HepG2 (cell line): ENCODE results near the gene ZC3H18. TPM values are rescaled to one million over a fixed set of nuclear protein-coding genes. Genes with fewer than 3 reads are reported as not detected.

ENCODE experiments used
- AGO1 ChIP-seq: fragments of 200-400 bp; formaldehyde crosslinking; IDR thresholded peaks from 2 replicates; pipeline ENCODE4 v1.6.1; 2017; ENCODE audit warnings: mild to moderate bottlenecking, low read depth, low read length, moderate library complexity; ENCODE audit not compliant: poor library complexity, severe bottlenecking
- ATRX ChIP-seq: sonication (generic); formaldehyde crosslinking; IDR thresholded peaks from 2 replicates; pipeline ENCODE4 v1.4.0; 2020; ENCODE audit warnings: missing genetic modification reagents, borderline replicate concordance
- CAMTA2 ChIP-seq: sonication (generic); formaldehyde crosslinking; IDR thresholded peaks from 2 replicates; pipeline ENCODE4 v1.4.0; 2020; ENCODE audit warnings: mild to moderate bottlenecking, missing genetic modification reagents, borderline replicate concordance
- CC2D1A ChIP-seq: sonication (generic); formaldehyde crosslinking; IDR thresholded peaks from 2 replicates; pipeline ENCODE4 v1.8.1; 2023; ENCODE audit warnings: mild to moderate bottlenecking, missing genetic modification reagents
- CREB3 ChIP-seq: sonication (generic); formaldehyde crosslinking; IDR thresholded peaks from 2 replicates; pipeline ENCODE4 v1.5.0; 2020; ENCODE audit warnings: missing genetic modification reagents
- CREBL2 ChIP-seq: sonication (generic); formaldehyde crosslinking; IDR thresholded peaks from 2 replicates; pipeline ENCODE4 v1.8.1; 2023; ENCODE audit warnings: missing genetic modification reagents, mild to moderate bottlenecking, borderline replicate concordance
- GATAD2A ChIP-seq: IDR thresholded peaks from 2 replicates; pipeline ENCODE4 v1.6.1; 2016
- IRF2 ChIP-seq: IDR thresholded peaks from 2 replicates; pipeline ENCODE4 v1.6.1; 2018; ENCODE audit warnings: missing genetic modification reagents, missing compliant biosample characterization
- KLF15 ChIP-seq: sonication (generic); formaldehyde crosslinking; IDR thresholded peaks from 2 replicates; pipeline ENCODE4 v1.8.1; 2023; ENCODE audit warnings: borderline replicate concordance, mild to moderate bottlenecking, inconsistent platforms, missing genetic modification reagents, mixed read lengths
- KMT2B ChIP-seq: IDR thresholded peaks from 2 replicates; pipeline ENCODE4 v1.6.1; 2016; ENCODE audit warnings: missing genetic modification reagents, missing compliant biosample characterization
- MAF1 ChIP-seq: sonication (generic); formaldehyde crosslinking; IDR thresholded peaks from 2 replicates; pipeline ENCODE4 v1.5.0; 2020; ENCODE audit warnings: missing genetic modification reagents, borderline replicate concordance
- MBNL3 ChIP-seq: fragments of 250-450 bp; sonication (Bioruptor Pico); conservative IDR thresholded peaks from 2 replicates; pipeline ENCODE4 v1.8.0; 2022; ENCODE audit warnings: mild to moderate bottlenecking, inconsistent platforms
- ONECUT2 ChIP-seq: sonication (generic); formaldehyde crosslinking; IDR thresholded peaks from 2 replicates; pipeline ENCODE4 v1.4.0; 2020; ENCODE audit warnings: missing genetic modification reagents
- SRF ChIP-seq: IDR thresholded peaks from 2 replicates; pipeline ENCODE4 v1.6.1; 2011; ENCODE audit warnings: mild to moderate bottlenecking, low read depth, low read length, moderate library complexity
- TEF ChIP-seq: sonication (generic); formaldehyde crosslinking; IDR thresholded peaks from 2 replicates; pipeline ENCODE4 v1.5.0; 2020; ENCODE audit warnings: missing genetic modification reagents
- YEATS4 ChIP-seq: sonication (generic); formaldehyde crosslinking; IDR thresholded peaks from 2 replicates; pipeline ENCODE4 v1.4.0; 2020; ENCODE audit warnings: missing genetic modification reagents, borderline replicate concordance
- ZBTB1 ChIP-seq: sonication (generic); formaldehyde crosslinking; IDR thresholded peaks from 2 replicates; pipeline ENCODE4 v1.4.0; 2020; ENCODE audit warnings: missing genetic modification reagents, borderline replicate concordance
- ZBTB39 ChIP-seq: sonication (generic); formaldehyde crosslinking; IDR thresholded peaks from 2 replicates; pipeline ENCODE4 v1.5.0; 2020; ENCODE audit warnings: missing genetic modification reagents
- ZFX ChIP-seq: sonication (generic); formaldehyde crosslinking; IDR thresholded peaks from 2 replicates; pipeline ENCODE4 v1.4.0; 2020; ENCODE audit warnings: mild to moderate bottlenecking, low read depth, missing genetic modification reagents, moderate library complexity
- ZNF484 ChIP-seq: sonication (generic); formaldehyde crosslinking; IDR thresholded peaks from 2 replicates; pipeline ENCODE4 v1.5.1; 2020; ENCODE audit warnings: mild to moderate bottlenecking, low read depth, missing genetic modification reagents, borderline replicate concordance
- ZNF615 ChIP-seq: sonication (generic); formaldehyde crosslinking; IDR thresholded peaks from 2 replicates; pipeline ENCODE4 v1.5.0; 2020; ENCODE audit warnings: mild to moderate bottlenecking, missing genetic modification reagents, borderline replicate concordance
- ZNF737 ChIP-seq: sonication (generic); formaldehyde crosslinking; IDR thresholded peaks from 2 replicates; pipeline ENCODE4 v1.5.0; 2020; ENCODE audit warnings: missing genetic modification reagents, mild to moderate bottlenecking, borderline replicate concordance
- ZNF768 ChIP-seq: sonication (generic); formaldehyde crosslinking; IDR thresholded peaks from 2 replicates; pipeline ENCODE4 v1.4.0; 2020; ENCODE audit warnings: missing genetic modification reagents
- ZNF850 ChIP-seq: sonication (generic); formaldehyde crosslinking; conservative IDR thresholded peaks from 2 replicates; pipeline ENCODE4 v1.9.0; 2021; ENCODE audit warnings: mild to moderate bottlenecking, missing genetic modification reagents
- ZSCAN5A ChIP-seq: sonication (generic); formaldehyde crosslinking; IDR thresholded peaks from 2 replicates; pipeline ENCODE4 v1.8.0; 2022; ENCODE audit warnings: mild to moderate bottlenecking, missing genetic modification reagents, borderline replicate concordance
- polyA plus RNA-seq, 8 experiments: library from polyadenylated mRNA; depleted of rRNA in 3 of 8; stranded (reverse) in 7 of 8; unstranded in 1 of 8; fragments of >200 nt; fragmentation: Illumina TruSeq in 4 of 8; extraction: Trizol in 4 of 8; gene quantifications; 2 replicates each; pipeline versions ENCODE4 v1.2.1 to v1.2.3, GENCODE V29; 2011 to 2016; ENCODE audit warnings: low read depth in 4 of 8, missing spikeins in 1 of 8, mixed read lengths in 1 of 8; ENCODE audit not compliant: insufficient read depth in 1 of 8
- total RNA-seq, 5 experiments: library from RNA; depleted of rRNA; stranded (reverse); fragments of >200 nt; fragmentation: Illumina TruSeq; extraction: Trizol; gene quantifications; 2 replicates each; pipeline ENCODE4 v1.2.3, GENCODE V29; 2016; ENCODE audit warnings: low read depth in 1 of 5

Gene ZC3H18
- total and polyA plus RNA-seq, 2 of the 13 experiments (the other 11 are each of a cell fraction or from before 2014, with no cell fraction given) = 11.2 to 27.4 TPM

- TF ChIP-seq ZSCAN5A (CRISPR knock-in tag) = no peak
- no peak for TF ChIP-seq YEATS4 (CRISPR knock-in tag)
- TF ChIP-seq ONECUT2 = no peak
- TF ChIP-seq ZNF850 (CRISPR knock-in tag) = no peak
- TF ChIP-seq ZNF737 = no peak
- TF ChIP-seq CREBL2 (CRISPR knock-in tag) = no peak
- TF ChIP-seq CREB3 = no peak
- 0 out of 2 replicates have a peak, but pooled peaks have one; percentile 42 for TF ChIP-seq KLF15 (CRISPR knock-in tag)
- TF ChIP-seq SRF = no peak
- TF ChIP-seq IRF2 (CRISPR knock-in tag) = peak; percentile 77; the same call in 1 of the 2 replicates
- peak; percentile 63; the same call in 1 of the 2 replicates for TF ChIP-seq ZFX
- TF ChIP-seq ZNF615 (CRISPR knock-in tag) = no peak
- 0 out of 2 replicates have a peak, but pooled peaks have one; percentile 46 for TF ChIP-seq CAMTA2
- no peak for TF ChIP-seq ZBTB1 (CRISPR knock-in tag)
- no peak for TF ChIP-seq CC2D1A
- TF ChIP-seq ZNF768 = peak; percentile 91
- TF ChIP-seq ZNF484 (CRISPR knock-in tag) = no peak
- no peak for TF ChIP-seq ATRX
- TF ChIP-seq GATAD2A (CRISPR knock-in tag) = peak; percentile 61
- no peak for TF ChIP-seq MBNL3 (CRISPR knock-in tag)
- no peak for TF ChIP-seq KMT2B (CRISPR knock-in tag)
- no peak for TF ChIP-seq TEF (CRISPR knock-in tag)
- TF ChIP-seq ZBTB39 (CRISPR knock-in tag) = no peak
- no peak for TF ChIP-seq MAF1 (CRISPR knock-in tag)
- TF ChIP-seq AGO1 = peak; percentile 62
Measured at GRCh38 chr16:88527186-88527936, 42.8 kb upstream of the ZC3H18 start (continued).
